ENCODE data around the gene NECTIN1.

NECTIN1 gene

DNA sequence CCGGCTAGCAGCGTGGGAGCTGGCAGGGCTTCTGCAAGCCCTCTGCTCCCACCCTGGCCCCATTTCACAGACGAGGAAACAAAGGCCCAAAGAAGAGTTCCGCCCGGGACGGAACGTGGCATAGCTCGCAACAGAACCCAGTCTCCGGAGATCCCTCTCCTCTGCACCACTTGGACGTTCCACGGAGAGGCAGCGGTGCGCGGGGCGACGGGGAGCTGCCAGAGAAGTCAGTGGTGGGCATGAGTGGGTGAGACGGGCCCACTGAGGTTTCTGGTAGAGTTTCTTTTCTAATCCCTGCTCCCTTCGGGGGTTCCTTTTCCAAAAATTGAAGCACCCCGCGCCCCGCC is 554 bp upstream of the NECTIN1 start:
- Mint-ChIP-seq H3K9me3 (no peaks in the 10 kb centered on the region), H3K27ac (no peak overlapping the region), H3K4me3 (peak overlapping the region; percentile 71), H3K4me1 (peaks cover 18% of the 10 kb centered on the region), H3K27me3 (peaks cover 43% of the 10 kb centered on the region), H3K36me3 (ENCODE audit: low read depth) (no peaks in the 10 kb centered on the region)
- DNase-seq (no peak), ATAC-seq (peak; percentile 8)

DNA sequence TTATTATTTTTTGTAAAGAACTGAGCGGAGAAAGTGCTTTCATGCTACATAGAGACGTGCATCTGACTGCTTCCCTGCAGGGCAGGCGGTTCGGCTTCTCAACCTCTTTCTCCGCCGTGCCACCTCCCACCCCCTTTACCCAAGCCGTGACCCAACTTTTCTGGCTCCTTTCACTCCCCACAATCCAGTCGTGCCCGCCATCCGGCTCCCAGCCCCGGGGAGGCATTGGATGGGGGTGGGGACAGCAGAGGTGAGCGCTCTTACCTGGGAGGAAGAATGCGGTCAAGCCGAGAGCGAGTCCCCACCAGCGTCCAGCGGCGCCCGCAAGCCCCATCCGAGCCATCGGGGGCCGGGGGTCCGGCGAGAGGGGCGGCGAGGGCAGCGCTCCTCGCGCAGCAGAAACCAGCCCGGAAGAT is 781 bp downstream of the NECTIN1 start:
- H3K4me1 Mint-ChIP-seq = peaks cover 18% of the 10 kb centered on the region
- H3K4me3 Mint-ChIP-seq = peak overlapping the region; percentile 79
- no peak overlapping the region for H3K27ac Mint-ChIP-seq

DNA sequence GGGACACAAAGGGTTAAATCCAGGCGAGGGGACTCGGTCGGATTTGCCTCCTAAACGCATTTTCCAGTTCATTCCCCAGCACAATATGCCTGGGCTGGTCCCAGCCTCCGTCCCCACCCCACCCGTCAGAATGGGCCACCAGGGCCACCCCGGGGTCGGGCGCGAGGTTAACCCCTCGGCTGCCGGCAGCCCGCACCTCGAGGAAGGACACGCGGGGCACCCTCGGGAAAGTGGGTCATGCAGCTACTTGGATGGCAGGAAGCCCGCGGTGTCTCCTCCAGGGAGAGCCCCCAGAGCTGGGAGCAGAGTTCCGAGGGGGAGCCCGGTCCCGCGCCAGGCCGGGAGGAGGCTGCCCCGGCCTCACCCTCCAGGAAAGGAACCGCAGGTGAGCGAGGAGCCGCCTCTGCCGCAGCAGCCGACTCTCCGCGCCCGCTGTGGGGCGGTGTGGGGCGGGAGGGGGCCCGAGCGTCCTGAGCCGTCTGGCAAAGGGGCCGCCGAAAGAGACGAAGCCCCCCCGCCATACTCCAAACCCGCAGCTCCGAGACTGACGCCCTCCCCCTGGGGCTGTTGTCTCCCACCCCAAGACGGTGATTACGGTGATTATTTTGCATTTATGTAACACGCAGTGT is 1.4 kb downstream of the NECTIN1 start:
- no peaks in the 10 kb centered on the region for H3K9me3 Mint-ChIP-seq
- H3K27me3 Mint-ChIP-seq = peaks cover 34% of the 10 kb centered on the region

More for the DNA sequence above, 781 bp downstream of the NECTIN1 start:
- DNase-seq = no peak
- Mint-ChIP-seq H3K9me3 (no peaks in the 10 kb centered on the region), H3K36me3 (ENCODE audit: low read depth) (no peaks in the 10 kb centered on the region), H3K27me3 (peaks cover 34% of the 10 kb centered on the region)
- no peak for ATAC-seq

DNA sequence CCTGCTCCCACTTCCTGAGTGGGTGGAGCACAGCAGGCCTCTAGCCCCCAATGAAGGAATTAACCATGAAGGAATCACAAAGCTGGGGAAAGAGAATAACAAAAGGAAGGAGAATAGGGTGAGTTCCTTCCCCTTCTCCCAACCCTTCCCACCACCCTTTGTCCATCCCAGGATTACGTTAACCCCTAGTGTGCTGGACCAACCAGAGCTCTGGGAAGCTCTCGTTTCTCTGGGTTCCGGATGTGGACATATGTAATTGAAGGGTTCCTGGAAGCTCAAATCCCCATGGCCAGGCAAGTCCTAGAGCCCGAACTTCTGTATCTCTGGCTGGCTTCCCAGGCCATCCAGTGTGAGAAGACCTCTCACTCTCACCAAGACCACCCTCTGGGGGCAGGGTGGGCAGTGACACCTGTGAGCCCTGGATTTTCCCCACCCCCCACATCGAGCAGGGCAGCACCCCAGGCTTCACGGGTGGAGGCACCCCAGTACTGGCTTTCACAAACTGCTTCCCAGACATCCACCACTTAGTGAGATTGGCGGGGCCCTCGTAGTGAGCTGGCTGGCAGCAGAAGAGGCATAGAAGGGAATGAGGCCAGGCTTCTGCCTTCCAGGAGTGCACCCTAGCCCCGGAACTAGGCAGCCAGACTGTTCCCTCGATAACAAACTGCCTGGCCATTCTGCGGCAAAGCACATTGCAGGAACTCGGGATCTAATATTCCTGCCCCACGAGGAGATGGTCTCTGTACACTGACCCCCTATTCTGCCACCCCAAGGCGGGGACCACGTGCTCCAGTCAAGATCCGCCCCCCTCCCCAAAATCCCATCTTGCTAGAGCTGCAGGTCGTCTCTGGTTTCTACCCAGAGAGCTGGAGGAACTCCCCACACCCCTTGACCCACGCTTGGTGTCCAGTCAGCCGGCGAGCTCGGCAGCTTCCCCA is 2.1 kb downstream of the NECTIN1 start:
- Mint-ChIP-seq H3K27me3 (peaks cover 34% of the 10 kb centered on the region), H3K4me1 (peaks cover 18% of the 10 kb centered on the region)
- DNase-seq = no peak

More for the DNA sequence above, 1.4 kb downstream of the NECTIN1 start:
- no peak for DNase-seq
- Mint-ChIP-seq H3K4me3 (peak overlapping the region; percentile 79), H3K4me1 (peaks cover 18% of the 10 kb centered on the region), H3K36me3 (ENCODE audit: low read depth) (no peaks in the 10 kb centered on the region), H3K27ac (no peak overlapping the region)
- no peak for ATAC-seq

DNA sequence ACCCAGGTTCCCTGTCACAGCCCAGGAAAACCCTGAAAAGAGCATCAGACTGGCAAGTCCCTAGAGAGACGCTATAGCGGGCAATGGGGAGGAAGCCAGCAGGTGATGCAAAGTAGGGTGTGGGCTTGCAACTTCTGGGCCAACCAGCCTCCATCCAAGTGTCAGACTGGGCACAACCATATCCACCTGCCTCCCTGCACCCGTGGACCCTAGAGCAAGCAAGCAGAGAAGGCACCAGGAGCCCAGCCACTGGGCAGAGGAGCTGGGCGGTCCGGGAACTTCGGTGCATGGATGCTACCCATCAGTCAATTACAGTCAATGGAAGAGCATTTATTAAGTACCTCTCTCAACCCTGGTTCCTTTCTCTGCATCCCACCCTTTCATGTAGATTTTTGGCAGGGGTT is 2.8 kb downstream of the NECTIN1 start:
- H3K9me3 Mint-ChIP-seq = no peaks in the 10 kb centered on the region
- no peak overlapping the region for H3K27ac Mint-ChIP-seq
- DNase-seq (no peak), ATAC-seq (no peak)
- H3K27me3 Mint-ChIP-seq = peaks cover 30% of the 10 kb centered on the region
- H3K4me1 Mint-ChIP-seq = peaks cover 18% of the 10 kb centered on the region
- no peaks in the 10 kb centered on the region for H3K36me3 Mint-ChIP-seq (ENCODE audit: low read depth)
- no peak overlapping the region for H3K4me3 Mint-ChIP-seq

More for the DNA sequence above, 2.1 kb downstream of the NECTIN1 start:
- H3K27ac Mint-ChIP-seq = no peak overlapping the region
- no peaks in the 10 kb centered on the region for H3K36me3 Mint-ChIP-seq (ENCODE audit: low read depth)
- no peaks in the 10 kb centered on the region for H3K9me3 Mint-ChIP-seq
- H3K4me3 Mint-ChIP-seq = peak overlapping the region; percentile 14
- no peak for ATAC-seq

DNA sequence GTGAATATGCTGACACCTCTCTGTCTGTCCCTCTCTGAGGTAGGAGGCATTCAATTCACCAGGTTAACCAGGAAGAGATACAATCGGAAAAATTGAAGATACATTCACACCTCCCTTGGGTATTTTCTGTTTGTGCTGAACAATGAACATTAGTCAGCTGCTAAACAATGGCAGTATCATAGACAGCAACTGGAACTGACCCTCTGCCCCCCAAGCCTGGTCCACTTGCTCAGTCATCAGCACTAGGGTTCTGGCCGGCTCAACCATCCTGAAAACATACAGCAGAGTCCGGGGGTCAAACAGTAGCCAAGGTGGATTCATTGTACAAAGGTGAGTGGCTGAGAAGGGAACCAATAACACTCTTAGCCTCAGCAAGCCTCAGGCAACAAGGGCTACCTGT is 4.0 kb downstream of the NECTIN1 start:
- Mint-ChIP-seq H3K36me3 (ENCODE audit: low read depth) (no peaks in the 10 kb centered on the region), H3K4me1 (peaks cover 13% of the 10 kb centered on the region), H3K9me3 (no peaks in the 10 kb centered on the region), H3K27me3 (peaks cover 21% of the 10 kb centered on the region), H3K4me3 (no peak overlapping the region), H3K27ac (no peak overlapping the region)
- ATAC-seq = no peak
- DNase-seq = no peak

DNA sequence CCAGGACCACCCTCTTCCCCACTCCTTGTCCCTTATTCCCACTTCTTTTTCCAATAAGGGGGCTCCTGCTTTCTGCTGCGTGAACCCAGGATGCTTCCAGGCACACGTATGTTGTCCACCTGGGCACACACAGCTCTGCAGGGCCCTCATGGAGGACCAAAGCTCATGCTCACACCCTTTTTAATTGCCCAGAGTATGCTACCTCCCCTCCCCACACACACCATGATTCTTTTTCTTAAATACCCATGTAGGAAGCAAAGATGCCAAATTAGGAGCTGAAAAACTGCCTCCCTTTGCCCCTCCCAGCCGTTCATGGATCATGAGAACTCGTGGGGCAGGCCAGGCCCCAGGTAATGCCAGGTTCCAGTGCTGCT is 5.1 kb downstream of the NECTIN1 start:
- DNase-seq = no peak
- Mint-ChIP-seq H3K9me3 (no peaks in the 10 kb centered on the region), H3K4me1 (peaks cover 8% of the 10 kb centered on the region), H3K27ac (no peak overlapping the region), H3K27me3 (peaks cover 17% of the 10 kb centered on the region), H3K36me3 (ENCODE audit: low read depth) (no peaks in the 10 kb centered on the region), H3K4me3 (no peak overlapping the region)
- no peak for ATAC-seq

DNA sequence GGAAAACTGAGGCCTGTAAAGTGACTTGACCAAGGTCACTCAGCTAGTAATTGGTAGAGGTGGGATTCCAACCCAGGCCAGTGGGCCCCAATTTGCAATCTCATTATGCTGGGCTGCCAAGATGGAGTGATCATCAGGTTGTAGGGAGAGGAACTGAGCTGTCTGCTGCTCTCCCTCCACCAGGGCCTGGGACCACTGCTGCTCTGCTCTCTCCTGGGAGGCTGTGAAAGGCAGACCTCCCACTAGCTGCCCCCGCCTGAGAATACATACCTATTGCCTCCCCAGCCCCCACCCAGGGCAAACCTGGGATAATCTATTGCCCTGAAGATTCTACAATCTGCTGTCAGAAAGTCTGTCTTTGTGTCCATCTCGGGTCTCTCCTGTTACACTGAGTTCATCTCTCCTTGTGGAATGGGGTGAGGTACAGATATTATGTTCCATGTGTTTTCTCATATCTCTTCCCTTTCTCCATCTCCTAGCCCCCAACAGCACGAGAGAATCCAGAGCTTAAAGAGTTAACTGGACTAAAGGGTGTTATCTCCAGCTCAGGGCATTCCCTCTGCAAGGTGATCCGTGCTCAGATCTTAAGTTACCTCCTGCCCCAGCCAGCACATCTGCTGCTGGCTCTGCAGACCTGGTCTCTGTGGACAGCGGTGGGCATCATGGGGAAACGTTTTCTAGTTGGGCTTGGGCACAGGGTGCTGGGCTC is 5.6 kb downstream of the NECTIN1 start:
- no peak overlapping the region for H3K27ac Mint-ChIP-seq
- H3K4me1 Mint-ChIP-seq = peaks cover 8% of the 10 kb centered on the region
- peaks cover 17% of the 10 kb centered on the region for H3K27me3 Mint-ChIP-seq
- no peaks in the 10 kb centered on the region for H3K36me3 Mint-ChIP-seq (ENCODE audit: low read depth)
- DNase-seq = no peak
- H3K4me3 Mint-ChIP-seq = no peak overlapping the region
- no peak for ATAC-seq
- no peaks in the 10 kb centered on the region for H3K9me3 Mint-ChIP-seq

DNA sequence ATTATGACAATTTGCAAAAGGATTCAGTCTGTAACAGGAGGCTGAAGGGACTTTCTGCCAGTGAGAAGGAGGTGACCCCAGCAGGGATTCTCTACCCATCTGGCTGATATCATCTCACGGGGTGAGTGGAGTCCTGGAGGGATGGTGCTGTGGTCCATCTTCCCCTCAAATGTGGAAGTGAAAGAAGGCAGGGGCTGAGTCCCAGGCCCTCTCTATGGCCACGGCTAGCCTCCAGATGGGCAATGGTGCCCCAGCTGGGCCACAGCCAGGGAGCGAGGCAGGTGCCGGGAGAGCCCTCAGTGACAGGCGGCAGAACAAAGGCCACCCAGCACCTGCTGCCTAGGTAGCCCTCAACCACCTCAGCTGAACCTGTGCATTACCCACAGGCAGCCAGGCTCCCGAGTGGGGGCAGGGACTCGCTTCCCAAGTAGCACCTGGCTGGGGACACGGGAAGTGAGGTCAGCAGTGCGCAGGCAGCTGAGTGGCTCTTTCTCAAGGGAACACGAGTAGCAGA is 6.7 kb downstream of the NECTIN1 start:
- no peak for ATAC-seq
- H3K4me1 Mint-ChIP-seq = peaks cover 3% of the 10 kb centered on the region

DNA sequence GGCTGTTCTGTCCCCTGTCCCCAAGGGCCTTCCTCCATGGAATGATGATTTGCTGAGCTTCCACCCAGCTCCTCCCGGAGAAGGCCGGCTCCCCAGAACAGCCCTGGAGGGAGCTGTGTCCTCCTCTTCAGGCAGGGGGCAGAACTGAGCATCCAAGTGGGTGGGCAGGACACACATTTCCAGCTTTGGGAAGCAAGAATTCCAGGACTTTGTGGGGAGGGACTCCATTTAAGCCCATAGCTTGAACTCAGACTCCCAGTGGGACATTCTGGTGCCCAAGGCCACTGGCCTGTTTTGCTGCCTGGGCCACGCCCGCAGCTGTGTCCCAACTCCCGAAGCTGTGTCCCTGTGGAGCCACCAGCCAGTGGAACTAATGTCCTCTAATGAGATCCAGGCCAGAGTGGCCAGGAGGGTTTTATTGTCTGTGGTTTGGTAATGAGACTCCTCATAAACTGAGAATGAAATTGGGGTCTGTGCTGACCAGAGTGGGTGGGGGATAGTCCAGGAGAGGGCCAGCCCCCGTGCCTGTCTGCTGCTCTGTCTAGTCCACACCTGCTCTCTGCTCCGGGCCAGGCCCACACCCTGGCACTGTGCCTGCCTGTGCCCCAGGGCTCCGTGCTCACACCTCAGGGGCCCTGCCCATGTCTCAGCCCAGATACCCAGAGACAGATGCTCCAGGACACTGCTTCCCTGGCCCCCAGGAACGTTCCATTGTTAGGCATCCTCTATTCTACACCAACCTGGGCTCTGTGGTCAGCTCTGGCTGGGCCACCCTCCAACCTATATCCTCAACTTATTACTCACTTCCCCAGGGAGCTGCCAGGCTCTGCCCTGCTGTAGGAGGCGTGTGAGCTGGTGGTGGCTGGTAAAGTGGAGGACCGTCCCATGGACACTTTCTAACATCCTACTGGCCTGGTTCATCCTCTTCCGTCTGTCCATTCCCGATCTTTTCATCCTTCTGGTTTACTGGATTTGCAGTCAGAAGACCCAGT is 7.6 kb downstream of the NECTIN1 start:
- no peak for DNase-seq
- no peaks in the 10 kb centered on the region for H3K36me3 Mint-ChIP-seq (ENCODE audit: low read depth)
- H3K27ac Mint-ChIP-seq = no peak overlapping the region

More for the DNA sequence above, 6.7 kb downstream of the NECTIN1 start:
- no peaks in the 10 kb centered on the region for H3K9me3 Mint-ChIP-seq
- DNase-seq = no peak
- peaks cover 12% of the 10 kb centered on the region for H3K27me3 Mint-ChIP-seq
- H3K27ac Mint-ChIP-seq = no peak overlapping the region
- no peak overlapping the region for H3K4me3 Mint-ChIP-seq
- no peaks in the 10 kb centered on the region for H3K36me3 Mint-ChIP-seq (ENCODE audit: low read depth)

DNA sequence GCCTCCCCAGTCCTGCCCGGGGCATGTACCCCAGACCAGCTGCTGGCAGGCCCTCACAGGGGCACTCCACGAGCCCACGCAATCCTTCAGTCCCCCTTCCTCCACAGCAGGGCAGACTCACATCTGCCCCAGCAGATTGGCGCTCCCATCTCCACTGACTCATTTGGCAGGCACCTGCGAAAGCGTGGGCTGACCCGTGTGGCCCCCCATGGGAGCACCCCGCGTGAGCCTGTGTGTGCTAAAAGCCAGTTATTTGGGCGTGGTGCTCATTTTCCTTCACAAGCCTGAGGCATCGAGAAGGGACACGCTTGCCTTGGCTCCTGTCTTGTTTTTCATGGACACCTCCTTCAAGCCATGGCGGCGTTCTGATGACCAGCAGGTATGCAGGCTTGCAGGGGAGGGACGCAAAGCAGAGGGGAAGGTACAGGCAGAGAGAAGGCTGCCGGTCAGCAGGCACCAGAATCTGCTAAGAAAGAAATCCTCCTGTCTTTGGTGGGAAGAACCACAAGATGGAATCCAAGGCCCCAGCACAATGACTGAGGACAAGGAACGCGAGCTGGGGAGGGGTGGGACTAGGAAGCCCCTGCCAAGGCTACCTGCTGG is 8.6 kb downstream of the NECTIN1 start:
- ATAC-seq = no peak
- H3K27ac Mint-ChIP-seq = no peak overlapping the region
- DNase-seq = no peak
- no peak overlapping the region for H3K4me3 Mint-ChIP-seq
- H3K4me1 Mint-ChIP-seq = no peaks in the 10 kb centered on the region
- no peaks in the 10 kb centered on the region for H3K36me3 Mint-ChIP-seq (ENCODE audit: low read depth)
- no peaks in the 10 kb centered on the region for H3K9me3 Mint-ChIP-seq
- H3K27me3 Mint-ChIP-seq = no peaks in the 10 kb centered on the region

More for the DNA sequence above, 7.6 kb downstream of the NECTIN1 start:
- no peak overlapping the region for H3K4me3 Mint-ChIP-seq
- H3K9me3 Mint-ChIP-seq = no peaks in the 10 kb centered on the region
- H3K4me1 Mint-ChIP-seq = no peaks in the 10 kb centered on the region
- peaks cover 5% of the 10 kb centered on the region for H3K27me3 Mint-ChIP-seq
- no peak for ATAC-seq

DNA sequence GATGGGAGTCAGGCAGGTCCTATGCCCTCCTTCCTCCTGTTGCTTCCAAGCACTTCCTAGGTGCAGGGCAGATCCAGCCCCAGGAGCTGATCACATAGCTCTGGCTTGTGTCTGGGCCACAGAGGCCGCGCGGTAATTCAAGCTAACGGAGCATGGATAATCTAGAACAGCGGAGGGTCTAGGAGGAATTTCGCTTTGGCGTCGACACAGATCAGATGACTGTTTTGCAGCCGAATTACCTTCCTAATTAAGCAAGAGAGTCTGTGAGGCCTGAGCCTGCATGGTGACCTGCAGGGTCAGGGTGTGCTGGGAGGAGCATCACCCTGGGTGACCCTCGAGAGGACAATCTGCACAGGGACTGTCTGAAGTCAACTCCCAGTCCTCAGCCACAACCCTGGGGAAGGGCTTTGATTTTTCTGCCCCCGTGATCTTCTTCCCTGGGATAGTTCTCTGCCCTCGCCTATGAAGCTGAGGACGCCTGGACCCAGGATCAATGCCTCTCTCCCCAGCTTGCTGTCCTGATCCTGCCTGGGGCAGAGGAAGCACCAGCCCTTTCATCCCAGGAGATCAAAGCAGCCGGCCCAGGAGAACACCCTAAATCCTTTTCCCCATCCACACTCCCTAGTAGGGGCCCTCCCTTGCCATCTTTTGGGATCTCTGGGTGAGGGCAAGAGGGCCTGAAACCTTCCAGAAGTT is 11.0 kb downstream of the NECTIN1 start:
- Mint-ChIP-seq H3K36me3 (ENCODE audit: low read depth) (no peaks in the 10 kb centered on the region), H3K4me3 (no peak overlapping the region), H3K4me1 (no peaks in the 10 kb centered on the region), H3K27me3 (no peaks in the 10 kb centered on the region), H3K27ac (no peak overlapping the region), H3K9me3 (no peaks in the 10 kb centered on the region)
- ATAC-seq (no peak), DNase-seq (no peak)
